Epithelial cell of proximal tubule (primary cell): ENCODE data around the gene IGSF9B. TPM values are rescaled to one million over a fixed set of nuclear protein-coding genes. Genes with fewer than 3 reads are reported as not detected.

Source experiments
- DNase-seq: peaks from one replicate; pipeline ENCODE4 v3.0.0-alpha.2; 2011; ENCODE audit warnings: low read depth
- H3K4me3 ChIP-seq: 2 replicates; pipeline ENCODE4 v1.5.1; 2011; ENCODE audit warnings: low read depth, mild to moderate bottlenecking, low read length
- total RNA-seq: library from RNA; depleted of rRNA; stranded (reverse); fragments of >200 nt; gene quantifications from 2 replicates; pipeline ENCODE4 v1.2.3, GENCODE V29; 2015
- TF ChIP-seq, protein P1 (sequence below): conservative IDR thresholded peaks from 2 replicates; pipeline ENCODE4 v1.5.1; 2012; ENCODE audit warnings: low read depth, mild to moderate bottlenecking, low read length

IGSF9B gene
- total RNA-seq, 1 donor from 2014 or later: 1.0 TPM

DNA sequence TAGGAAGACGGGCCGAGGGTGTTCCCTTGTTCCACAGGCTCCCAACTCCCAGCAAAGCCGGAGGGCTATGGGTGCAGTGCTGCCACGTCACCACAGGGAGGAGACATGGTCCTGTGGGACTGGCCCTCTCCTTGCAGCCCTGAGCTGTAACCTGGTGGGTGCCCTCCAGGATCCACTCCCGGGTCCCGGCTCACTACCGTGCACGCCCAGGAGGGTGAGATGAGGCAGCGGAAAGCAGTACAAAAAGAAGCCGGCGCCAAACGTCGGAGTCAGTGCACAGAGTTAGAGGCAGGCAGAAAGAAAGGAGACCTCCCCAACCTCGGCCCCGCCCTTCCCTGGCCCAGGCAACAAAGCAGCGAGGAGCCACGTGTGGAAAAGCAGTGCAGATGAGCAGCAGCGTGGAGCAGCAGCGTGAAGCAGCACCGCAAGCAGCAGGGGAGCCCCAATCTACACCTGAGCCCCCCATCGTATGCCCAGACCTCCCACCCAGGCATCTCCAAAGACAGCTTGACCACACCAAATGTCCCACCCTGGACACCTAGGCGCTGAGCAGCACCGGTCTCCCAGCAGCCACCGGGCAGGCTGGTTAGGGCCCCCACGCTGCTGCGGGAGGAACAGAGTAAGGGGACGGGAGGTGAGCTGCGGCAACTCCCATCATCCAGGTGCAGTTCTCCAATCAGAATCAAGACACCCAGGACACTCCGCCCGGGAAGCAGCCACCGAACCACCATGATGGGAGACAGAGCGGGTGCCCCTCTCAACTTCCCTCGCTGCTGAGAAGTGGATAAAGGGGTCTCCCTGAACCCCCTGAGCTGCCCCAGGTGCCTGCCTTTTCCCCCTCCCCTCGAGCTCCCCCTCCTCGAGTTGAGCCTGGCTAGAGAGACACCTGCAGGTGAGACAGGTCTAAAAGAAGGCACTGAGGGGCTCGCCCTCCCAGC, 28.8 kb downstream of the IGSF9B start:
- TF ChIP-seq, protein P1, sequence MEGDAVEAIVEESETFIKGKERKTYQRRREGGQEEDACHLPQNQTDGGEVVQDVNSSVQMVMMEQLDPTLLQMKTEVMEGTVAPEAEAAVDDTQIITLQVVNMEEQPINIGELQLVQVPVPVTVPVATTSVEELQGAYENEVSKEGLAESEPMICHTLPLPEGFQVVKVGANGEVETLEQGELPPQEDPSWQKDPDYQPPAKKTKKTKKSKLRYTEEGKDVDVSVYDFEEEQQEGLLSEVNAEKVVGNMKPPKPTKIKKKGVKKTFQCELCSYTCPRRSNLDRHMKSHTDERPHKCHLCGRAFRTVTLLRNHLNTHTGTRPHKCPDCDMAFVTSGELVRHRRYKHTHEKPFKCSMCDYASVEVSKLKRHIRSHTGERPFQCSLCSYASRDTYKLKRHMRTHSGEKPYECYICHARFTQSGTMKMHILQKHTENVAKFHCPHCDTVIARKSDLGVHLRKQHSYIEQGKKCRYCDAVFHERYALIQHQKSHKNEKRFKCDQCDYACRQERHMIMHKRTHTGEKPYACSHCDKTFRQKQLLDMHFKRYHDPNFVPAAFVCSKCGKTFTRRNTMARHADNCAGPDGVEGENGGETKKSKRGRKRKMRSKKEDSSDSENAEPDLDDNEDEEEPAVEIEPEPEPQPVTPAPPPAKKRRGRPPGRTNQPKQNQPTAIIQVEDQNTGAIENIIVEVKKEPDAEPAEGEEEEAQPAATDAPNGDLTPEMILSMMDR: peak; percentile 82
- peak overlapping the region; percentile 24 for H3K4me3 ChIP-seq
- no peak for DNase-seq

DNA sequence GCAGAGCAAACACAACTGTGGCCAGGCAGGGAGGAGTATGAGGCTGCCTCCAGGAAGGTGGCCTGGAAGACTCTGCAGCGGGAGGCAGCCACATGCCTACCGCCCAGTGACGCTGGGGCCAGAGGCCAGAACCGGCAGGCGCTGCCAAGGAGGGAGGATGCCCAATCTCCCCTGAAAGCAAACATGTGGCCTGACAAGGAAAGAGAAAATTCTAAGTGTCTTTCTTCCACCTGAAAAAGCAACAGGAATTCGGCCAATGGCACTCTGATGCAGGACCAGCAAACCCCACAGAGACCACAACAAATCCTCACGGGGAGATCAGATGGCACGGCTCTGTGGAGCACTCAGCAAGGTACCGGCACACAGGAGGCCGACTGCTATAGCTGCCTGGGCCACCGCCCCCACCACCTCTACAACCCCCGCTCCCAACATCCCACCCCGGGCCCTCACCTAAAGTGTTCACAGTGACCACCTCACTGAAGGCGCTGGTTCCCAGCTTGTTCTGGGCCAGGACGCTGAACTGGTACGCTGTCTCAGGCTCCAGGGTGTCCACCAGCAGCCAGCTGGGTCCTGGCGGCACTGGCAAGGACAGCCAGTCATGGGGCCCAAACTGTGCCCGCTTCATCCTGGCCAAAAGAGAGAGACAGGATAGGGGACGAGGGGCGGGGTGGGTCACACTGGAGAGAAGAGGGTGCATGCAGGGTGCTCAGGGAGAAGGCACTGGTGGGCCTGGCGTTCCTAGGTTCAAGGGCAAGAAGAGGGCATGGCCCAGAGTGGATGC, 30.1 kb downstream of the IGSF9B start:
- no peak for DNase-seq
- no peak overlapping the region for H3K4me3 ChIP-seq
- TF ChIP-seq, protein P1: no peak

DNA sequence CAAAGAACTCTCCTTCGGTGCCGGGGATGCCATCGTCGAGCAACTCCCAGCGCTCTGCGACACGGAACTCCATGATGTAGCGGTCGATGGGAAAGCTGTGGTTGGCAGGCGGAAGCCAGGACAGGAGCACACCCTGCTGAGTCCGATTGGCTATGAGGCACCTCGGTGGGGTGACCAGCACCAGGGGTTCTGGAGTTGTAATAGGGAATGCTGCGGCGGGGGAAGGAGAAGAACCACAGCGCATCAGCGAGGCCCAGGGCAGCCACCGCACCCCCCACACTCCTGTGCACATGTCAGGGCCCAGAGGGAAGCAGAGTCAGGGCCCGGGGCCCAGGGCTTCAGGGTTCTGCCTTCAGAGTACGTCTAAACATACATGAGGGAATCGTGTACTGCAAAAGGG, 31.0 kb downstream of the IGSF9B start:
- no peak overlapping the region for H3K4me3 ChIP-seq
- TF ChIP-seq, protein P1: no peak
- DNase-seq: no peak

DNA sequence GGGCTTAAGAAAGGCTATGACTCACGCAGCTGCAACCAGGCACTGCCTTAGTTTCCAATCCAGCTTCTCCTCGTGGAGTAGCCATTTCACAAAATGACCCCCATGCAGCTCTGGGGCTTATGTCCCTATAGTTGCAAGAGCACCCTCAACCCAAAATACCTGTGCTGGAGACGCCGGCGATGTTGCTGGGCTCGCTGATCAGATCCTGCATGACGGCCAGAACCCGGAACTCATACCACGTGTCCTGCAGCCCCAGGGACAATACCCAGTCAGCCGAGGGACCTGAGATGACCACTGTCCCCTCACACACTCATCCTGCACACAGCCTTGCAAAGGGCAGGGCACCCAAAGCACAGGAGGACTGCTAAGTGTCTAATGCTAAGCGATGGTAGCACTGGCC, 32.1 kb downstream of the IGSF9B start:
- DNase-seq: no peak
- no peak overlapping the region for H3K4me3 ChIP-seq
- TF ChIP-seq, protein P1: no peak

DNA sequence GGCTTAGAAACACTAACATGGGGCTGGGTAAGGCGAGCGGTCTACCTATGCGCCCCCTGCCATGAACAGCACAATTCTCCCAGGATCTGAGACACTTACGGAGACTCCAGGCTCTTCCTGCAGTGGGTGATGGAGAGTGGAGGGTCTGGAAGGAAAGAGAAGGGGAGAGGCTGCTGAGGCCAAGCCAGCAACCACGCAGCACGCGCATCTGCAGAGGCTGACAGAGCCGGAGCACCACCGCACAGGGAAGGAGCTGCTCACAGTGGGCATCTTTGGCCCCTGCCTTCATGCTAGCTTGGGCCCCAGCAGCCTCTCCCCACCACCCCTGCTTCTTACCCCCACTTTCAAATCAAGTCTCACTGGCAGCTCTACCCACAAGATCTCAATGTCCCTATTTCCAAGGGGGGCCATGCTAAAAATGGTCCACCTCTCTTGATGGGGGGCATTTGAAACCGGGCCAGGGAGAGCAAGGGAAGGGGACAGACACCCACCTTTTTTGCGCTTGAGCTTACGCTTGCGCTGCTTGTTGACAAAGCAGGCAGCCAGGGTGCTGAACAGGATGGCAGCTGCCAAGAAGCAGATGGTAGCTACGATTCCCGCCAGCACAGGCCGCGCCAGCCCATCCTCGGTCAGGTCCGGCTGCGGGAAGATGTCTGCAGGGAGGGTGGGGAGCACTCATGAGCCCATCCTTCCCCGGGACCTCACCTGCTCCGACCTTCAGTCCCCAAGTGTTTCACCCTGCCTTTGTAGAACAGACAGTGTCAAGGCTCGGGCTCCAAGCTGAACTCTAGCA, 34.5 kb downstream of the IGSF9B start:
- H3K4me3 ChIP-seq: no peak overlapping the region
- DNase-seq: no peak
- TF ChIP-seq, protein P1: no peak

DNA sequence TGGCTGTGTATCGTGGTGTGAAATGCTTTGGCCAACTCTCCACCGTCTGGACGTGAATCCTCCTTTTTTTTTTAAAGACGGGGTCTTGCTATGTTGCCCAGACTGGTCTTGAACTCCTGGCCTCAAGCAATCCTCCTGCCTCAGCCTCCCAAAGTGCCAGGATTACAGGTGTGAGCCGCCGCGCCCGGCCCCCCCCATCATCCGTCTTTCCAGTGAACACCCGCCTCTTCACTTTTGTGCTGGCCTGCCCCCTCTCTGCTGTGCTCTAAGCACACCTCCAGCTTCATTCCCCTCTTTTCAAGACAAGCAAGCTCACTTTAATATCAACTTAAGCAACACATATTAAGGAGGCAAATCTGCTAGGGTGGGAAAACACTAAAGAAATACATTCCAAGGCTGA, 35.3 kb downstream of the IGSF9B start:
- no peak overlapping the region for H3K4me3 ChIP-seq
- TF ChIP-seq, protein P1: no peak
- no peak for DNase-seq
